Measurements from ENCODE around the gene TUBB3. TPM values are rescaled to one million over a fixed set of nuclear protein-coding genes. Genes with fewer than 3 reads are reported as not detected.

TUBB3 gene
- total RNA-seq, 1 experiment from 2014 or later, result 173 TPM

- H3K9ac ChIP-seq (ENCODE audit: low read length), result no peak overlapping the region
- no peak overlapping the region for H3K4me2 ChIP-seq (ENCODE audit: low read length)
- H2AFZ ChIP-seq (ENCODE audit: low read depth, low read length, poor library complexity, severe bottlenecking), result no peak overlapping the region
- H3K9me3 ChIP-seq (ENCODE audit: control insufficient read depth in 1 of 2, insufficient read depth in 1 of 2, low read depth in 1 of 2, low read length in 2 of 2), result no peaks in the 10 kb centered on the region
- H4K20me1 ChIP-seq (ENCODE audit: insufficient read depth), result no peaks in the 10 kb centered on the region
- DNase-seq (ENCODE audit: low read depth, low spot score) (no peak), ATAC-seq (no peak)
- no TSS peak for BruUV-seq (replicated peaks)
- H3K4me3 ChIP-seq (replicated peaks in 1 of 2; ENCODE audit: low read depth in 1 of 2, low read length in 2 of 2), result no peak overlapping the region
- no peaks in the 10 kb centered on the region for H3K9me2 ChIP-seq (ENCODE audit: insufficient read depth)
- peaks cover 54 to 70% of the 10 kb centered on the region in 2 experiments for H3K36me3 ChIP-seq (ENCODE audit: control insufficient read depth in 1 of 2, insufficient read depth in 2 of 2, low read length in 2 of 2)
- ChIA-PET RAD21 (ENCODE audit: low non-redundant PET in 1 of 2, low total read pairs in 2 of 2, uncharacterized antibody in 2 of 2, unreplicated experiment in 2 of 2) (no interaction called here), CTCF (interaction anchor here (2.0 kb wide), 1 partner anchor 16 kb away, joined by 6 read pairs; no protein-coding TSS in a partner anchor), POLR2A (no interaction called here)
- H3K79me2 ChIP-seq (ENCODE audit: insufficient read depth, low read length), result peaks cover 18% of the 10 kb centered on the region; the same call in 1 of the 2 replicates
- intact Hi-C loops (cut with micrococcal nuclease), result no loop called here
- no peaks in the 10 kb centered on the region for H3K4me1 ChIP-seq (ENCODE audit: control insufficient read depth in 1 of 2, insufficient read depth in 2 of 2, low read length in 2 of 2)
- no peaks in the 10 kb centered on the region for H3K27me3 ChIP-seq (ENCODE audit: insufficient read depth, low read length)
- no peak overlapping the region; the same call in 1 of the 2 replicates for H3K27ac ChIP-seq (ENCODE audit: low read depth, low read length)
- no peak for TF ChIP-seq ATF3 (IDR thresholded peaks at IDR 0.05)
- no peak for TF ChIP-seq POLR2AphosphoS5 (IDR thresholded peaks at IDR 0.05; ENCODE audit: low read depth, low read length)
- TF ChIP-seq SRF (IDR thresholded peaks at IDR 0.05; ENCODE audit: low read depth), result no peak
- TF ChIP-seq RAD21 (IDR thresholded peaks at IDR 0.05; ENCODE audit: low read depth), result no peak
- no peak for TF ChIP-seq ZNF274 (IDR thresholded peaks at IDR 0.05; ENCODE audit: low read depth, low read length)
- TF ChIP-seq POLR2A (IDR thresholded peaks at IDR 0.05; ENCODE audit: borderline replicate concordance, extremely low read depth, insufficient read depth, insufficient read length), result no peak
- TF ChIP-seq REST (IDR thresholded peaks at IDR 0.05; ENCODE audit: low read depth), result no peak
- TF ChIP-seq ZFX (IDR thresholded peaks at IDR 0.05), result no peak
- TF ChIP-seq EGR1 (IDR thresholded peaks at IDR 0.05; ENCODE audit: low read depth), result no peak
- TF ChIP-seq EZH2phosphoT487 (IDR thresholded peaks at IDR 0.05; ENCODE audit: borderline replicate concordance), result no peak
- TF ChIP-seq CBX3 (IDR thresholded peaks at IDR 0.05; ENCODE audit: low read depth), result no peak
- TF ChIP-seq CTCF (IDR thresholded peaks at IDR 0.05 in 2 of 3, conservative IDR thresholded peaks at IDR 0.05 in 1 of 3; ENCODE audit: borderline replicate concordance in 1 of 3, insufficient read depth in 1 of 3, low read depth in 2 of 3, low read length in 2 of 3), result no peak
- TF ChIP-seq TCF7L2 (IDR thresholded peaks at IDR 0.05; ENCODE audit: borderline replicate concordance, extremely low read depth, insufficient read depth, insufficient read length), result no peak
- TF ChIP-seq, protein P1, sequence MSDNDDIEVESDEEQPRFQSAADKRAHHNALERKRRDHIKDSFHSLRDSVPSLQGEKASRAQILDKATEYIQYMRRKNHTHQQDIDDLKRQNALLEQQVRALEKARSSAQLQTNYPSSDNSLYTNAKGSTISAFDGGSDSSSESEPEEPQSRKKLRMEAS (IDR thresholded peaks at IDR 0.05), result no peak
- TF ChIP-seq SP1 (IDR thresholded peaks at IDR 0.05; ENCODE audit: low read depth), result no peak
- TF ChIP-seq JUND (IDR thresholded peaks at IDR 0.05), result no peak
- TF ChIP-seq YY1 (IDR thresholded peaks at IDR 0.05; ENCODE audit: extremely low read depth, insufficient replicate concordance, low read depth, low read length), result no peak
- no peak for TF ChIP-seq ELF1 (IDR thresholded peaks at IDR 0.05; ENCODE audit: borderline replicate concordance, low read depth)
- TF ChIP-seq CEBPB (IDR thresholded peaks at IDR 0.05; ENCODE audit: low read depth), result no peak
Measured at GRCh38 chr16:89893642-89894548, 29.2 kb upstream of the TUBB3 start.

Data from HCT116 (cell line).